ENCODE data around the gene VBP1. TPM values are rescaled to one million over a fixed set of nuclear protein-coding genes. Genes with fewer than 3 reads are reported as not detected.

VBP1 gene
- total RNA-seq, 4 donors from 2014 or later: 23.9 to 35.4 (median 29.6) TPM

DNA sequence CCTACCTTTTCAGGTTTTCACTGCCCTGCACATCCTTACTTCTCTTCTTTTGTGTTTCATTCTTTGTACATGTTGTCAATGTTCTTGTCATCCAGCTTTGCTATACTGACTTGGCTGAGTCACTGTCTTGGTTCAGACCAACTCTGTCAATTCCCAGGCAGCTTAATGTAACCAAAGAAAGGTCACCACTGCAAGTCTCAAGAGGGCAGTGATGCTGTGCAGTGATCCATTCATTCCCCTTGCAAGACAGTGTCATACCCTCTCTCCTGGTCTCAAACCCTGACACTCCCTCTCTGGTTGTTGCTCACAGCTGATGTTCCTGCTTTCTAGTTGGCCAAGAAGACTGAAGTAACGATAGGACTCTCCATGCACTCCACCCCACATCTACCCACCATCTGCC lies 30.5 kb downstream of the VBP1 start:
- Histone ChIP-seq H3K9me3 (no peaks in the 10 kb centered on the region), H3K4me1 (no peaks in the 10 kb centered on the region), H3K36me3 (no peaks in the 10 kb centered on the region), H3K27ac (no peak overlapping the region), H3K4me3 (no peak overlapping the region), H3K27me3 (no peaks in the 10 kb centered on the region)
- TF ChIP-seq, protein P1, sequence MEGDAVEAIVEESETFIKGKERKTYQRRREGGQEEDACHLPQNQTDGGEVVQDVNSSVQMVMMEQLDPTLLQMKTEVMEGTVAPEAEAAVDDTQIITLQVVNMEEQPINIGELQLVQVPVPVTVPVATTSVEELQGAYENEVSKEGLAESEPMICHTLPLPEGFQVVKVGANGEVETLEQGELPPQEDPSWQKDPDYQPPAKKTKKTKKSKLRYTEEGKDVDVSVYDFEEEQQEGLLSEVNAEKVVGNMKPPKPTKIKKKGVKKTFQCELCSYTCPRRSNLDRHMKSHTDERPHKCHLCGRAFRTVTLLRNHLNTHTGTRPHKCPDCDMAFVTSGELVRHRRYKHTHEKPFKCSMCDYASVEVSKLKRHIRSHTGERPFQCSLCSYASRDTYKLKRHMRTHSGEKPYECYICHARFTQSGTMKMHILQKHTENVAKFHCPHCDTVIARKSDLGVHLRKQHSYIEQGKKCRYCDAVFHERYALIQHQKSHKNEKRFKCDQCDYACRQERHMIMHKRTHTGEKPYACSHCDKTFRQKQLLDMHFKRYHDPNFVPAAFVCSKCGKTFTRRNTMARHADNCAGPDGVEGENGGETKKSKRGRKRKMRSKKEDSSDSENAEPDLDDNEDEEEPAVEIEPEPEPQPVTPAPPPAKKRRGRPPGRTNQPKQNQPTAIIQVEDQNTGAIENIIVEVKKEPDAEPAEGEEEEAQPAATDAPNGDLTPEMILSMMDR (IDR thresholded peaks at IDR 0.05): no peak
- TF ChIP-seq EP300 (IDR thresholded peaks at IDR 0.05): no peak
- TF ChIP-seq POLR2A (IDR thresholded peaks at IDR 0.05): no peak
- DNase-seq (ENCODE audit: low spot score in 2 of 2): no peak
- whole genome bisulfite sequencing, 2 donors: 64 to 83% methylated on average over 1 of the region's 1 CpG

DNA sequence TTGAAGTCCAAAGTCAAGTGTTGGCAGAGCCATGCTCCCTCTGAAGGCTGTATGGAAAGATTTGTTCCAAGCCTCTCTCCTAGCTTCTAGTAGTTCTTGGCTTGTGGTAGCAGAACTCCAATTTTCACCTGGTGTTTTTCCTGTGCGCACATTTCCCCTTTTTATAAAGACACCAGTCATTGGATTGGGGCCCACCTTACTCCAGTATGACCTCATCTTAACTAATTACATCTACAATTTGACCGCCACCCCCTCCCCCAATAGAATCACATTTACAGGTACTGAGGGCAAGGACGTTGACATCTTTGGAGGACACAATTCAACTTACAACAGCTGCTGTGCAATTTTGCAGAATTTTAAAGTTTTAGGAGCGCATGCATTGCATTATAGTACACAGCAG lies 31.2 kb downstream of the VBP1 start:
- H3K4me3 ChIP-seq: no peak overlapping the region
- no peaks in the 10 kb centered on the region for H3K9me3 ChIP-seq
- TF ChIP-seq, protein P1 (IDR thresholded peaks at IDR 0.05): no peak
- TF ChIP-seq POLR2A (IDR thresholded peaks at IDR 0.05): no peak
- no peak for TF ChIP-seq EP300 (IDR thresholded peaks at IDR 0.05)
- no peaks in the 10 kb centered on the region for H3K36me3 ChIP-seq
- 62 to 87% methylated on average over 4 of the region's 4 CpGs for WGBS, 2 donors
- no peaks in the 10 kb centered on the region for H3K4me1 ChIP-seq
- H3K27me3 ChIP-seq: no peaks in the 10 kb centered on the region
- DNase-seq (ENCODE audit: low spot score in 2 of 2): no peak
- H3K27ac ChIP-seq: no peak overlapping the region

DNA sequence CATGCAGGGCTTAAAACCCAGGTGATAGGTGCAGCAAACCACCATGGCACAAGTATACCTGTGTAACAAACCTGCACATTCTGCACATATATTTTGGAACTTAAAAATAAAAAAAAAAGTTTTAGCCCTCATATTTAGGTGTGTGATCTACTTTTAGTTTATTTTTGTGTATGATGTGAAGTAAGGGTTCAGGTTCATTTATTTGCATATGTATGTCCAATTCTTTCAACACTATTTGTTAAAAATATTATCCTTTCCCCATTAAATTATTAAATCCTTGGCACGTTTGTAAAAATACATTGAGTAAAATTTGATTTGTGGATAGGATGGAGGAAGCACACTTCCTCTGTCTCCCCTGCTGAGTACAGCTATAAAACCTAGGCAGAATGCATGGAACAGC lies 35.1 kb downstream of the VBP1 start:
- Histone ChIP-seq H3K9me3 (no peaks in the 10 kb centered on the region), H3K27ac (no peak overlapping the region), H3K4me1 (no peaks in the 10 kb centered on the region), H3K4me3 (no peak overlapping the region), H3K27me3 (no peaks in the 10 kb centered on the region), H3K36me3 (no peaks in the 10 kb centered on the region)
- no peak for DNase-seq (ENCODE audit: low spot score in 2 of 2)
- TF ChIP-seq POLR2A (IDR thresholded peaks at IDR 0.05) (no peak), EP300 (IDR thresholded peaks at IDR 0.05) (no peak)
- TF ChIP-seq, protein P1 (IDR thresholded peaks at IDR 0.05): no peak
- 47 to 50% methylated on average over 1 of the region's 1 CpG for WGBS, 2 donors

DNA sequence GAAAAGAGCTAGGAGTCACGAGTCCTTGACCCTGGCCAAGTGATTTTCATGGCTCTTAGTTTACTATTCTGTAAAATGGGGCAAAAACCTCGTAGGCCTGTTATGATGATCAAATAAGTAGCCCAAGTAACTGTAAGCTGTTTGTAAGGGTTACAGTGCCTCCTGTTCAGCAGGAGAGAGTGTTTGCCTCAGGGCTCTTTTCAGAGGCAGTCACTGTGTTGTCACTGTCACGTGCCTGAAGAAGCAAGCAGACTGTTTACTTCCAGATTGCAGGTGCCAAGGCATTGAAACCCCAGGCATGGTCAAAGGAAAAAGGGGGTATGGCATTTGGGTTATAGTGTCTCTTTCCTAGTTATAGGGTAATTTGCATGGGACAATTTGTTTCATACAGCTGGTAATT lies 43.5 kb downstream of the VBP1 start:
- Histone ChIP-seq H3K4me1 (no peaks in the 10 kb centered on the region), H3K4me3 (no peak overlapping the region), H3K27me3 (no peaks in the 10 kb centered on the region), H3K27ac (no peak overlapping the region), H3K9me3 (no peaks in the 10 kb centered on the region), H3K36me3 (no peaks in the 10 kb centered on the region)
- WGBS, 2 donors: 44 to 69% methylated on average over 3 of the region's 3 CpGs
- no peak for TF ChIP-seq EP300 (IDR thresholded peaks at IDR 0.05)
- TF ChIP-seq, protein P1 (IDR thresholded peaks at IDR 0.05): no peak
- no peak for TF ChIP-seq POLR2A (IDR thresholded peaks at IDR 0.05)
- no peak for DNase-seq (ENCODE audit: low spot score in 2 of 2)

DNA sequence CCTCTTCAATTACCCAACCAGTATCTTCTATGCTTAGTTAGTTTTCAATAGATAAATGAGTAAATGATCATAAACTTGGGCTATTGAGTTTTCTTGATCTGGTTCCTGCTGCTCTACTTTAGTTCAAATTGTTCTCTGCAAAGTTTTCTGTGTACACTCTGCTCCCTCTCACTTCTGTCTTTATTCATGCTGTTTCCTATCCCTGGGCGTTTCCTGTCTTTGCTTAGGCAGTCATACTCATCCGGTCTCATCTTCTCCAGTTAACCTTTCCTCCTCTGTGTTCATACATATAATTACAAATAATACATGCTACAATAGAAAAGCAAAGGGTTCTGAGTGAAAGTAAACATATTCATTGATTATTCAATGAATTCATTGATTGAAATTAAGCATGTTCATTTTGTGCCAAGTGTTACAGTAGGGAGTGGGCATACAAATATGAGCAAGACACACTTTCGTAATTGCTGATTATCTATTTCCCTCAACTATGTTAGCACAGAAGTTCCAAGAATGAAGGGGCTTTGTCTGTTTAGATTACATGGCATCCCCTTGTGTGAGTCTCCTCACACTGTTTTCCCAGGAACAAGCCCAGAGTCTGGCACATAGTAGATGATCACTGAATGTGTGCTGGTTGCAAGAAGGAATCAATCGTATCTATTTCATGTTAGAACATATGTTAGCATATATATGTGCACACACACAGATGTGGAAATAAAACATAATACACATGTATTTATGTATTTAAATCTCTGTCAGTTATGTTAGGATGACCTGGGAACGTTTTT lies 46.9 kb downstream of the VBP1 start:
- H3K4me3 ChIP-seq: peak overlapping the region in 2 of 4 donors; percentile 43 to 47

More for the DNA sequence above, 46.9 kb downstream of the VBP1 start:
- Histone ChIP-seq H3K9me3 (no peaks in the 10 kb centered on the region), H3K4me1 (no peaks in the 10 kb centered on the region), H3K27ac (no peak overlapping the region), H3K27me3 (no peaks in the 10 kb centered on the region), H3K36me3 (no peaks in the 10 kb centered on the region)
- TF ChIP-seq POLR2A (IDR thresholded peaks at IDR 0.05) (no peak), EP300 (IDR thresholded peaks at IDR 0.05) (no peak)
- TF ChIP-seq, protein P1 (IDR thresholded peaks at IDR 0.05): no peak
- WGBS, 2 donors: 32 to 42% methylated on average over 5 of the region's 5 CpGs
- DNase-seq (ENCODE audit: low spot score in 2 of 2): no peak
